Right kidney (tissue), 1 donor: ENCODE data around the gene CGB5.
A peak's percentile ranks its signal among the peaks of the same experiment; 100 is the strongest.
"Not testable (repeated sequence)": the region's sequence is repeated elsewhere in the genome, so short reads cannot be mapped to it uniquely, and the experiment has no call there.

Experiments
- DNase-seq: peaks from one replicate; pipeline ENCODE4 v3.0.0-alpha.2; 2016

The CGB5 gene

DNA sequence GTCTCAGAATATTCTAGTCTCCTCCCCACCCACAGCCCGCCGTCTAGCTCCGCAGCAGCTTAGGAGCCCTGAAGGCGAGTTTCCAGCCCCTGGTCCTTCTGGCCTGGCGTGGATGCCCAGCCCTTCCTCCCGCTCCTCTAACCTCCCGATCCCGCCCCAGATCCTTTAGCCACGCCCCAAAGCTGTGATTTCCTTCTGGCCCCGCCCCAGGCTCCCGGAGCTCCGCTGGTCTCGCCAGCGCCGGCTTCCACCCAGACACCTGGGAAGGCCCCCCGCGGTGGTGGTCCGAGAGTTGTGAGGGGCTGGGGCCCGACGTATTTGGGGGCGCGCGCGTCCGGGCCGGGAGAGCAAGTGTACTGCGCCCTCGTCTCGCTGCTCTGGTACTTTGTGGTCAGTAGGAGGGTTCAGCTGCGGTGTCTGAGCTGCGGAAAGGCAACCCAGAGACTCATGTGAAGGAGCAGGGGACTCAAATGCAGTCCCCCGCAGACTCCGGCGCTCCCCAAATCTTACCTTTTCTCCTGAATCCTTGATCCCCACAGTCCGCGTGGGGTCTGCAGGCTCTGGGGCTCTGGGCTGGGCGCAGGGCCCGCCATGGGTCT is 14.1 kb downstream of the CGB5 start, which contains the start of gene CGB7:
Gene CGB7 (minus strand): TSS at position 114 of the 599 bp plus-strand sequence. CDS start 2,374 bp downstream, outside the sequence.
- DNase-seq: peak; percentile 80

DNA sequence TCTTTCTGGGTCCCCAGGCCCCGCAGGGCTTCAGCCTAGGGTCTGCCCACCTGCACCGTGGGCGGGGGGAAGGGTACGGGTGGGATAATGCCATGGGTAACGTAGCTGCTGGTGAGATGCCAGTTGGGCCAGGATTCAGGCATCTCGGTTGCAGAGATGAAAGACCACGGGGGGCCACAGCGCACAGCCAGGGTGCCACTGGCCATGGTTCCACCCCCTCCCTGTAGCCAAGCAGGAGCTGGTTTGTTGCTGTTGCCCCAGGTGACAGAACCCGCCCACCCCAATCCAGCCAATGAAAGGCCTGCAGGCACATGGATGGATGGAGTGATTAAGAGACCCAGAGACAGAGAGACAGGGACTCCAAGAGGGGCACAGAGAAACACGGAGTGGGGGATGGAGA is 14.9 kb downstream of the CGB5 start:
- no peak for DNase-seq

DNA sequence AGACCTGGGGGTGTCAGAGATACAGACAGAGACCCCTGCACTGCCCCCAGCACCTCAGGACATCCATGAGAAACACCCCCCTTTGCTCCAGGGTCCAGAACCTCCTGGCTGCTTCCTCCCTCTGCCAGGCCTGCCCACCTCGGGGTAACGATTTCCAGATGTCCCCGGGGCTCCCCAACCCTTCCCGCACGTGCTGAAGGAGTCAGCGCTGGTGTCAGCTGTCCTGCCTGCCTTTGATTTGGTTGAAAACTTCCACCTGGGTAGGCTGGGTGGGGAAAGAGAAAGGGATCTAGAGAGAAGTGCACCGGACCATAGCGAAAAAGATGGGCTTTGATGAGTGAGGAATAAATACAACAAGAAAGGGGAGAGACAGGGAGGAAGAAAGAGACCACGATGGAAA is 15.4 kb downstream of the CGB5 start:
- no peak for DNase-seq

DNA sequence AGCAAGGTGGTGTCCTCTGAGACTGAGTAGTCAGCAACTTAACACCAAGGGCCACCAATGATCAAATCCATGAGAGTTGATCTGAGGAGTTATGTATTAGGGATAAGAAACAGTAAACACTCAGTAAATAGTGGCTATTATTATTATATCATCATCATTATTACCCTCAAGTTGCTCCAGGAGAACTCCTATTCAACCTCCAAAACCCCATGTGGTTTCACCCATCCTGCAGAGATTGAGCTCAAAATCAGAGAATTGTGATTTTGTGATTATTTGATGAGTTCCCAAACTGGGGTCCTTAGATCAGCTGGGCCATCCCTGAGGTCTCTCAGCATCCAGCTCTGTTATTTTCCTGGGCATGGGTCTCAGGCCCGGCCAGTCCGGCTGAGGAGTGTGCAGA is 17.4 kb downstream of the CGB5 start:
- DNase-seq: no peak

DNA sequence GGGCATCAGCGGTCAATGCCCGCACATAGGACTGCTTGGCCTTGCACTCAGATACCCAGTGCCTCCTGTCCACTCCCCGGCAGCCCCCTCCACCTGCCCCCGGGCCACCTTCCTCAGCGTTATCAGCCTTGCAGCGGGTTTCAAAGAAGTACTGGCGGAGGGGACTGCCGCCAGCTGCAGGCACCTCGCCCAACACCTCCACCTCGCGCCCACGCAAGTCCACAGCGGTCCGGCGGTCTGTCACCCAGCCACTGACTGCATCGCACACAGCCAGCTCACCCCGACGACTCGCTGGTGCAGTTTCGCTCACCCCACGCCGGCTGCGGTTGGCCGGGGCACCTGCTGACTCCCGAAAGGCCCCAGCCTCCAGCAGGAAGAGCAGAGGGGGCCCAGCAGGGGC is 17.8 kb downstream of the CGB5 start:
- DNase-seq: no peak

DNA sequence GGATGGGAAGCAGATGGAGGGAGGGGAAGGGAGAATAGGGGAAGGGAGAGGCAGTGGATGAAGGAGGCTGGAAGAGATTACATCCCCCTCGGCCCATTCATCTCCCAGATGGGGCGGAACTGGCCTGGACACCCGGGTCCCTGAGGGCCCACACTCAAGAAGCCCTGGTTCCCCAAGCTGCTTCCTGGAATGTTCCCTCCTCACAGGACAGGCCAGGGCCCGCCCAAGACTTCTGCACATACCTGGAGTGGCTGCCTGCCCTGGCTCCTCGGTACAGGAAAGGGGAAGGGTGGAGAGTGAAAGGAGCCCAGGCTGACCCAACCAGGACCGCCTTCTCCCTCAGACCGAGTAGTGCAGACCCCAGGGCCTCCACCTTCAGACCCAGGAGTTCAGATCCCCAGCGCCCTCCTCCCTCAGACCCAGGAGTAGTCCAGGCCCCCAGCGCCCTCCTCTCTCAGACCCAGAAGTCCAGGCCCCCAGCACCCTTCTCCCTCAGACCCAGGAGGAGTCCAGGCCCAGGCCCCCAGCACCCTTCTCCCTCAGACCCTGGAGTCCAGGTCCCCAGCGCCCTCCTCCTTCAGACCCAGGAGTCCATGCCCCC is 20.5 kb downstream of the CGB5 start:
- no peak for DNase-seq

DNA sequence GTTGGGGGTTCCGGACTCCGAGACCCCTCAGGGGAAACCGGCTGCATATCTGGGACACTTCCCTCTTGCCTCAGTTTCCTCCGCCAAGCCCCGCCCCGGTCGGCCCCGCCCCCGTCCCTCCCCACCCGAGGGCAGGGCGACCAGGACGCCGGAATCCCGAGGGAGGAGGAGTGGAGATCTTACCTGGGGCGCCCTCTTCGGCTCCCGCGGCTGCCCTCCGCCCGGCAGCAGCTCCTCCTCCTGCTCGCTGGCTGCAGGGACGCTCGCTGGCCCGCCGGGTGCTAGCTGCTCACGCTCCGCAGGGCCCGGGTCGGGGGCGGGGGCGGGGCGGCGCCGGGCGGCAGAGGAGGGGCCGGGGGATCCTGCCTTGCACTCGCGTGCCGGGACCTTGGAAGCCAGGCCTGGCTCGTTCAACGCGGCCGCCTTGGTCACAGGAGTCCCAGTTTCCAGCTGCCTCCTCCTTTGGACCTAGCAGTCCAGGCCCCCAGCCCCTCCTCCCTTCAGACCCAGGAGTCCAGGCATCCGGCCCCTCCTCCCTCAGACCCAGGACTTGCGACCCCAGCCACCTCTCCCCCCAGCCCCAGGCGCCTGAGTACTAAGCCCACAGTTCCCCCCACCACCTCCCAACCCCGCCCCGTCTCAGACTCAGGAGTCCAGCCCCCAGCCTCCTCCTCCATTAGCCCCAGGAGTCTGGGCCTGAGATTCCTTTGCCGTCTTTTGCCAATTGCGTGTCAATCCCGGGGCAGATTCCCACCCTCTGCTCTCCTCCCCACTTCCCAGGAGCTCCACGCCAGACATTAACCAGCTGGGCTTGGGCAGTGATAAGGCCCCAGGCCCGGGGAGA is 21.3 kb downstream of the CGB5 start, which contains the start of gene NTF4:
Gene NTF4 (minus strand): TSS at position 51 of the 844 bp plus-strand sequence. CDS start 2,821 bp downstream, outside the sequence.
- no peak for DNase-seq

DNA sequence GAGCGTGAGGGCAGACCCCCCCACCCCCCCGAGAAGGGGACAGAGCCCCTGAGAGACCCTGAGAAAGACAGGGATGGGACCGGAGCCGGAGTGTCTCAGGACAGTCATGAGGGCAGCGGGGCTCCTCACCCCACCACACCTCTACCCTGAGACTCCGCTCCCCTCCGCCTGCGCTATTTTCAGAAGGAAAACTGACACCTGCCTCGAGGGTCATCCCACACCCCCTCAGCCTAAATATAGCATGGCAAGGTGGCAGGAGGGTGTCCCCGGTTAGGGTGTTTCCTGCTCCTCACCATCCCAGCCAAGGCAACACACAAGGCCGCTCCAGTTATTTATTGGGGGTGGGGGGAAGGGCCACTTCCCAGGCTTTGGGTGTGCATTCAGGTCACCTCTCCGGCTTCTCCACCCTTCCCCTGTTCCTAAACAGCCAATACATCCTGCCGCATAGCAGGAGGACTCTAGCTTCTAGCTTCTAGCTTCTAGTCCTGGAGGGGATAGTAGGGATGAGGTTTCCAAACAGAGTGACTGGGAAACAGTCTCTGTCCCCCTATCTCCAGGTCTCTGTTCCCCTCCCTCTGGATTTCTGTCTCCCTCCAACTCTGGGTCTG is 22.4 kb downstream of the CGB5 start:
- no peak for DNase-seq

DNA sequence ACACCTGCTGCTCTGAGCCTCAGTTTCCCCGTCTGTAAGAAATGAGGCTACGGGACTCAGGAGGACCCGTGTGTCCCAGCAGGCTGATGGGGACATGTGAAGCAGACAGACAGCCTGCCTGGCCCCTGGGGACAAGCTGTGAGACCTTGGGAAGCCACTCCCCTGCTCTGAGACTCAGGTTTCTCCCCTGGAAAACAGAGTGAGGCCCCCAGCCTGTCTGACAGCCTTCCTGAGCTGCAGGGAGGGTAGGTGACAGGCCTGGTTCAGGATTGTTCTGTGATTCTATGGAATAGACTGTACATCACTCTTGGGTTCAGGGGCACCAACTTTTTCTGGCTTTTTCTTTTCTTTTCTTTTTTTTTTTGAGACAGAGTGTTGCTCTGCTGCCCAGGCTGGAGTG is 23.9 kb downstream of the CGB5 start:
- no peak for DNase-seq

DNA sequence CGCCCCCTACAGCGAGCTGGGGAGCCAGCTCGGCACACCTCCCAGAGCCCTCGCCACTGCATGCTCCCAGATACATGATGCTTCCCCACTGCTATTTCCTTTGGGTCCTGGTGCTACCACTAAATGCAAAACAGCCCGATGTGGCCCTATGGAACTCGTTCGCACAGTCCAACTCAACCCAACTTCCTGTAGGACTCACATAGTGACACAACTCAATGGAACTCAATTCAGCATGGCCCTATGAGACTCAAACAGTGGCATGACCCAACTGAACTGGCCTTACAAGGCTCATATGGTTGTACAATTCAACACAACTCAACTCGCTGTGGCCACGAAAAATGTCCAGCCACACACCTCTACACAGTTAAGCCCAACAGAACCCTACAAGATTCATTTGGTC is 25.4 kb downstream of the CGB5 start:
- DNase-seq: no peak

DNA sequence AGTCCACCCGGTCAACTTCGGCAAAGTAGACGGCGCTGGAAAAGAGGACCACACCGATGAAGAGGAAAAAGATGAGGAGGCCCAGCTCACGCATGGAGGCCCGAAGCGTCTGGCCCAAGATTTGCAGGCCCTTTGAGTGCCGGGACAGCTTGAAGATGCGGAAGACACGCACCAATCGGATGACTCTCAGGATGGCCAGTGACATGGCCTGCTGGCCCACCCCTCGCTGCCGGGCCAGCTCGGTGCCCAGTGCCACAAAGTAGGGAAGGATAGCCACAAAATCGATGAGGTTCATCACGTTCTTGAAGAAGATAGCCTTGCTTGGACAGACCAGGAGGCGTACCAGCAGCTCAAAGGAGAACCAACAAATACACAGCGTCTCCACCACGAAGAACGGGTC is 26.8 kb downstream of the CGB5 start:
- DNase-seq: no peak

DNA sequence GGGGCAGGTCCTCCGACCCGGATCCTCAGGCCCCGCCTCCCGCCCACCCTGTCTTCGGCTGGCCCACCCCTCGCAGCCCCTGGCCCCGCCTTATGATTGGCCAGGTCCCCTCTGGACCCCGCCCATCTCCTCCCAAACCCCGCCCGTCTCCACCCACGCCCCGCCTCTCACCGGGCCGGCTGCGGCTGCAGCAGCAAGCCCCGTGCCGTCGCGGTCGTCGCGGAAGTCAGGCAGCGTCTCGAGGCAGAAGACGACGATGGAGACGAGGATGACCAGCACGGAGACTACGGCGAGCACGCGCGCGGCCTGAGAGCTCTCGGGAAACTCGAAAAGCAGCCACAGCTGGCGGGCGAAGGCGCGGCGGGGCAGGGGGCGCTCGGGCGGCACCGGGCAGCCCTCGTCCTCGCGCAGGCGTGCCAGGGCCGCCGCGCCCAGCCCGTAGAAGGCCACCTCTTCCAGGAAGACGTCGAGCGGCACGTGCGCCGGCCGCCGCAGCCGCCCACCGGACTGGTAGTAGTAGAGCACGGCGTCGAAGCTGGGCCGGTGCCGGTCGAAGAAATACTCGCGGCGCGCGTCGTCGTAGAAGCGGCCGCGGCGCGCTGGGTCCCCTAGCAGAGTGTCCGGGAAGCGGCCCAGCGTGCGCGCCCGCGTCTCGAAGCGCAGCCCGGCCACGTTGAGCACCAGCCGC is 28.4 kb downstream of the CGB5 start:
- DNase-seq: peak; percentile 70

DNA sequence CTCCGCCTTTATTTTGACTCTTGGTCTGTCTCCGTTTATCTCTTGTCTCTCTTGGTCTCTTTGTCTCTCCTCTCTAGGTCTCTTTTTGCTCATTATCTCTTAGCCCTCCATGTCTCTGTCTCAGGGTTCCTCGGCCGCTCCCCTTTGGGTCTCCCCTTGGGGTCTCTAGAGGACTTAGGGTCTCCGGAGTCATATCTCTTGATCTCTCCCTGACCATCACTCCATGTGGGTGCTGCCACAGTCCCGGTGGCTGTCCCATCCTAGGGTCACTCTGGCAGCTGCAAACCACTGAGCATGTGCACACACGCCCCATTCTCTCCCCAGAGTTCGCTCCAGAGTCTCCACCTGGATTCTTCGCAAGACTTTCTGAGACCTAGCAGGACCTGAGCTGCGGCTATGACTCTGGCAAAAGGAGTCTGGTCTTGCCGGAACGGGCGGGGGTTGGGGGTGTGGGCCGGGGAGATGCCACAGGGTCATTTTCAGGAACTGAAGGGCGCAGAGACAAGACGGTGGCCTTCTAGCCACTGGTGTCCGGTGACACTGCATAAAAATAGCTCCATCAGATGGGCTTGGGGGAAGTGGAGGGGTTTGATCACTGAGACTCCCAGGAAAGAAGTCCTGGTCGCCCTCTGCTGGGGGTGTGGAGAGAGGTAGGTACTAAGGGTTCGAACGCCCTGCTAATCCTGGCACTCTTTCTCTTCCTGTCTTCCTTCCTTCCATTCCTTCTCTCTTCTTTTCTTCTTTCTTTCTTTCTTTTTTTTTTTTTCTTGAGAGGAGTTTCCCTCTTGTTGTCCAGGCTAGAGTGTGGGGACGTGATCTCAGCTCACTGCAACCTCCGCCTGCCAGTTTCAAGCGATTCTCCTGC is 30.1 kb downstream of the CGB5 start:
- DNase-seq: no peak

DNA sequence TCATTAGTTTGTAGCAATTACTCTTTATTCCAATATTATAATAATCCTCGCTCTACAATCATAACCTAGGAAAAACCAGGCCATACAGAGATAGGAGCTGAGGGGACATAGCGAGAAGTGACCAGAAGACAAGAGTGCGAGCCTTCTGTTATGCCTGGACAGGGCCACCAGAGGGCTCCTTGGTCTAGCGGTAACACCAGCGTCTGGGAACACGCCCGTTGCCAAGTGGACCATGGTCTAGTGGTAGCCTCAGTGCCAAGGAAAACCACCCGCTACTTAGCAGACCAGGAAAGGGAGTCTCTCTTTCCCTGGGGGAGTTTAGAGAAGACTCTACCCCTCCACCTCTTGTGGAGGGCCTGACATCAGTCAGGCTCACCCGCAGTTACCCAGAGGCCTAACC is 31.2 kb downstream of the CGB5 start:
- DNase-seq: not testable (repeated sequence)

DNA sequence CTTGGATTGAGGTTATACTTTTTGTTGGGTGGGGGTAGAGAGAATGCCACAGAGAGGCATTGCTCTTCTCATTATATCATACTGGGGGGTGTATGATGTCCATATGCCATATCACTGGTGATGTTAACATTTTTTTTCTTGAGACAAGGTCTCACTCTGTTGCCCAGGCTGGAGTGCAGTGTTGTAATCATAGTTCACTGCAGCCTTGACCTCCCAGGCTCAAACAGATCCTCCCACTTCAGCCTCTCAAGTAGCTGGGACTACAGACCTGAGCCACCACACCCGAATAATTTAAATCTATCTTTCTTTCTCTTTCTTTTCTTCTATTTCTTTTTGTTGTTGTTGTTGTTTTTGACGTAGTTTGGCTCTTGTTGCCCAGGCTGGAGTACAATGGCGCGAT is 36.7 kb downstream of the CGB5 start:
- DNase-seq: no peak

DNA sequence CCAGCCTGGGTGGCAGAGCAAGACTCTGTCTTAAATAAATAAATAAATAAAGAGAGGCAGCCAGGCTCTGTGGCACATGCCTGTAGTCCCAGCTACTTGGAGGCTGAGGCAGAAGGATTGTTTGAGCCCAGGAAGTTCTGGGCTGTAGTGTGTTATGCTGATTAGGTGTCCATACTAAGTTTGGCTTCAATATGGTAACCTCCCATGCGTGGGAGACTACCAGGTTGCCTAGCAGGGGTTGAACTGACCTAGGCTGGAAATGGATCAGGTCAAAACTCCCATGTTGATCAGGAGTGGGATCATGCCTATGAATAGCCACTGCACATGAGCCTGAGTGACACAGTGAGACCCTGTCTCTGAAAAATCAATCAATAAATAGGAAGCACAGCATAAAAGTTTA is 37.6 kb downstream of the CGB5 start:
- DNase-seq: no peak

DNA sequence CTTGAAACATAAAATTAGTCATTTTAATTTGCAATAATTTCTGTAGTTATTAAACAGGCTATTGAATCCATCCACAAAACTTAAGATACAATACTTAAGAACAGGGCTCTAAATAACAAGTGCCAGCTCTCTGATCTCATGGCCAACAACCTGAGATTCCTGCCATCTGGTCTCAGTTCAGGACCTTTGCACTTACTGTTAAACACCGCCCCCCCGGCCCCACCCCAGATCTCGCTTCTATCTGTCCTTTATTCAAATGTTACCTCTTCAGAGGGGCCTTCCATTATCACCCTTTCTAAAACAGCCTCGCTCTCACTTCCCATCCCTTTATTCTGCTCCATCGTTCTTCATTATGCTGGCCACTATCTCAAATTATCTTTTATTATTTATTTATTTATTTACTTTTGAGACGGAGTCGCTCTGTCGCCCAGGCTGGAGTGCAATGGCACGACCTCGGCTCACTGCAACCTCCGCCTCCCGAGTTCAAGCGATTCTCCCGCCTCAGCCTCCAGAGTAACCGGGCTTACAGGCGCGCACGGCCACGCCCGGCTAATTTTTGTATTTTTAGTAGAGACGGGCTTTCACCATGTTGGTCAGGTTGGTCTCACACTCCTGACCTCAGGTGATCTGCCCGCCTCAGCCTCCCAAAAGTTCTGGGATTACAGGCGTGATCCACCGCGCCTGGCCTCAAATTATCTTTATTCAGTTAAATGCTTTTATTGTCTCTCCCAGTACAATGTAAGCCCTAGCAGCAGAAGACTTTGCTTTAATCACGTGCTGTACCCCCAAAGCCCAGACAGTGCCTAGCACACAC is 40.8 kb downstream of the CGB5 start:
- peak; percentile 83 for DNase-seq

DNA sequence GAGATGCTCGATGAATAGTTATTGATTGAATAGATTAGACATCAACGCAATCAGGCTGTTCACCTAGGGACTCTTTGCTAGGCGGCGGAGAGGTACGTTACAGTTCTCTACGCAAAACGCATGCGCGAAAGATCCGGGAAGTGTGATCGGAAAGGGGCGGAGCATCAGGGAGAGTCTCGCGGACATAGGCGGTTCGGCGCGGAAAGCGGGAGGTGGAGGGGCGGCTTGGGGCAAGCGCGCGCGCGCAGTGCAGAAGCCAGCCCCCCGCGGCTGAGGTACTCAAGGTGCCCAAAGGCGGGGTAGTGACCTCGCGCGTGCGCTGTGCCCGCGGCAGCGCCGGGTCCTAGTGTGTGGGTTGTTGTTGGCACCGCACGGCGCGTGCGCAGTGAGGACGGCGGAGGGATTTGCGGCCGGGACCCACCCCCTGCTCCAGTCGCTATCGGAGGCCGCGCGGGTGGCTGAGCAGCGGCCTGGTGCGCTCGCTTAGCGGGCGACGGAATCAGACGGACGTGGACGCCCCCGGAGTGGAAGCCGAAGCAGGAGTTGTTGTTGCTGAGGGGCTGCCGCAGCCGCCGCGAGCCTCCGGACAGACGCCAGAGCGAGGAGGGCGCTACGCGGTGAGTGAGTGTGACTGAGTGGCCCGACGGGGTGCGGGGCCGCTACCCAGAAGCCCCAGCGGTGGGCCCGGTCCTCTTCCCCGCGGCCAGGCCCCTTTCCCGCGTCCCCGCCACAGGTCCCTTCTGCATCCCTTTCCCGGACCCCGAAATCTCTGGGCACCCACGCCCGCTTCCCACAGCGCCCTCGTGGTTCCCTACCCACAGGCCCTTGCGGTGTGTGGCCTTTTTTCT is 41.6 kb downstream of the CGB5 start, which contains the start of gene SNRNP70:
Gene SNRNP70 (plus strand): TSS at position 432 of the 848 bp plus-strand sequence. CDS start 964 bp downstream, outside the sequence.
- peak; percentile 99 for DNase-seq

DNA sequence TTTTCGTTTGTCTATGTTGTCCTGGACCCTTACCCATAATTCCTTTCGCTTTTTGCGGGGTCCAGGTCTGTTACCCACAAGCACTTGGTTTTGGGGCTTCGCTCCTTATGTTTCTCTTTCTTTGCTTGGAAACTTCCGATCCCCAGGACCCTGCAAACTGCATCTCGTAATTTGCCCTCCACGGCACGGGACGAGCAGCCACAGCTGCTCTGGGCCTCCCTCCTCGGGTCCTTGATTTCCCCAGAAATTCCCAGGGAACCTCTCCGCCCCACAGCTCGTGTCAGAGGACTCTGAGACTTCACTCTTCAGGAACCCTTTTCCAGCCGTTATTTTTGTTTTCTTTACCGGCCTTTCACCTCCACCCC is 42.2 kb downstream of the CGB5 start:
- no peak for DNase-seq
